HepG2 (cell line): ENCODE data around the gene C5orf24. TPM values are rescaled to one million over a fixed set of nuclear protein-coding genes. Genes with fewer than 3 reads are reported as not detected.
A peak's percentile ranks its signal among the peaks of the same experiment; 100 is the strongest.

Experiments
- ADNP ChIP-seq: sonication (generic); formaldehyde crosslinking; IDR thresholded peaks from 2 replicates; pipeline ENCODE4 v1.4.0; 2020; ENCODE audit warnings: missing genetic modification reagents
- ATAD3A ChIP-seq: sonication (generic); formaldehyde crosslinking; IDR thresholded peaks from 2 replicates; pipeline ENCODE4 v1.4.0; 2020; ENCODE audit warnings: missing genetic modification reagents
- FOXA3 ChIP-seq: IDR thresholded peaks from 2 replicates; pipeline ENCODE4 v1.6.1; 2016; ENCODE audit warnings: missing genetic modification reagents, missing compliant biosample characterization
- GATAD2A ChIP-seq: IDR thresholded peaks from 2 replicates; pipeline ENCODE4 v1.6.1; 2016
- MXI1 ChIP-seq: IDR thresholded peaks from 3 replicates; pipeline ENCODE4 v1.6.1; 2012; ENCODE audit warnings: low read depth, low read length, inconsistent platforms, borderline replicate concordance
- PAX8 ChIP-seq: sonication (generic); formaldehyde crosslinking; IDR thresholded peaks from 2 replicates; pipeline ENCODE4 v1.8.0; 2022; ENCODE audit warnings: mild to moderate bottlenecking, missing genetic modification reagents, borderline replicate concordance
- SAP130 ChIP-seq: IDR thresholded peaks from 2 replicates; pipeline ENCODE4 v1.6.1; 2016; ENCODE audit warnings: low read depth
- ZNF766 ChIP-seq: sonication (generic); formaldehyde crosslinking; IDR thresholded peaks from 2 replicates; pipeline ENCODE4 v1.5.0; 2020; ENCODE audit warnings: missing genetic modification reagents, borderline replicate concordance
- ZNF780A ChIP-seq: sonication (generic); formaldehyde crosslinking; IDR thresholded peaks from 2 replicates; pipeline ENCODE4 v1.8.0; 2022; ENCODE audit warnings: mild to moderate bottlenecking, missing genetic modification reagents, moderate library complexity
- polyA plus RNA-seq, 8 experiments: library from polyadenylated mRNA; depleted of rRNA in 3 of 8; stranded (reverse) in 7 of 8; unstranded in 1 of 8; fragments of >200 nt; fragmentation: Illumina TruSeq in 4 of 8; extraction: Trizol in 4 of 8; gene quantifications; 2 replicates each; pipeline versions ENCODE4 v1.2.1 to v1.2.3, GENCODE V29; 2011 to 2016; ENCODE audit warnings: low read depth in 4 of 8, missing spikeins in 1 of 8, mixed read lengths in 1 of 8; ENCODE audit not compliant: insufficient read depth in 1 of 8
- total RNA-seq, 5 experiments: library from RNA; depleted of rRNA; stranded (reverse); fragments of >200 nt; fragmentation: Illumina TruSeq; extraction: Trizol; gene quantifications; 2 replicates each; pipeline ENCODE4 v1.2.3, GENCODE V29; 2016; ENCODE audit warnings: low read depth in 1 of 5
- TF ChIP-seq, protein P1 (sequence below): sonication (generic); formaldehyde crosslinking; IDR thresholded peaks from 2 replicates; pipeline ENCODE4 v1.4.0; 2020; ENCODE audit warnings: mild to moderate bottlenecking, missing genetic modification reagents
- TF ChIP-seq, protein P2 (sequence below): sonication (generic); formaldehyde crosslinking; IDR thresholded peaks from 2 replicates; pipeline ENCODE4 v1.4.0; 2020; ENCODE audit warnings: mild to moderate bottlenecking, missing genetic modification reagents
- TF ChIP-seq, protein P3 (sequence below), 2 experiments: fragments of 450-650 bp in 1 of 2; sonication (generic) in 1 of 2; formaldehyde crosslinking; IDR thresholded peaks; 2 replicates each; pipeline versions ENCODE4 v1.5.0 to v1.8.0; 2020 to 2022; ENCODE audit warnings: mild to moderate bottlenecking in 1 of 2, missing genetic modification reagents in 1 of 2
- TF ChIP-seq, protein P4 (sequence below): sonication (generic); formaldehyde crosslinking; IDR thresholded peaks from 2 replicates; pipeline ENCODE4 v1.8.1; 2023; ENCODE audit warnings: missing genetic modification reagents, mild to moderate bottlenecking, borderline replicate concordance
- TF ChIP-seq, protein P5 (sequence below): sonication (generic); formaldehyde crosslinking; IDR thresholded peaks from 2 replicates; pipeline ENCODE4 v1.4.0; 2020; ENCODE audit warnings: missing genetic modification reagents, borderline replicate concordance

Gene C5orf24
- total and polyA plus RNA-seq, 2 of the 13 experiments (the other 11 are each of a cell fraction or from before 2014, with no cell fraction given): 34.6 to 41.5 TPM

DNA sequence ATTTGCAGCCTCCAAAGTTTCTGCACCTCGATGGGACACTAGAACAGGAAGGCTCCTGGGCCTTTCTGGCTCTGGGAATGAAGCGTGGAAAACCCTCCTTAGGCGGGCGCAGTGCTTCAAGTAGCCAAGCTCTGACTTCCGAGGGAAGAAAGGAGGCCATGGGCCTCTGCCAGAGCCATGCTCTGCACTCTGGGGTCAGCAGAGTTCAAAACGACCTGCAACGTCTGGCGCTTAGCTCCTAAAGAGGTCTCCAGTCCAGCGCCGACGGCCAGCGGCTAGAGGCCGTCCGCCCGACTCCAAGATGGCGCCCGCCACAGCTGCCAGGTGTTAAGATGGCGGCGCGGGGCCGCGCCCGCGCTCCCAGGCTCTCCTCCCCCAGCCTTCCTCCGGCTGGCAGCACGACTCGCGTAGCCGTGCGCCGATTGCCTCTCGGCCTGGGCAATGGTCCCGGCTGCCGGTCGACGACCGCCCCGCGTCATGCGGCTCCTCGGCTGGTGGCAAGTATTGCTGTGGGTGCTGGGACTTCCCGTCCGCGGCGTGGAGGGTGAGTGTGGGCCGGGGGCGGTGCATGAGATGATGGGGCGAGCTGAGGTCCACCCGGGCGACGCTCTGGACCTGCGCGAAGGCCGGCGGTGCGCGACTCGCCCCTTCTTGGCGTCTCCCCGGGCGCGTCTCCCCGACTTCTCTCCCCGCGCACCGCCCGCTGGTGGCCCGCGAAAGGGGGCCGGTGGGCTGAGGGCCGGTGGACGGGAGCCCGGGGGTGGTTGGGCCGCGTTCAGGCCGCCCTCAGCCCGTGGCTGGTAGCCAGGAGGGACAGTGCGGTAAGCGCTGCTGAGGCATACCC lies 28.4 kb downstream of the C5orf24 start, which contains the start of gene TXNDC15 (continued):
- TF ChIP-seq, protein P1, sequence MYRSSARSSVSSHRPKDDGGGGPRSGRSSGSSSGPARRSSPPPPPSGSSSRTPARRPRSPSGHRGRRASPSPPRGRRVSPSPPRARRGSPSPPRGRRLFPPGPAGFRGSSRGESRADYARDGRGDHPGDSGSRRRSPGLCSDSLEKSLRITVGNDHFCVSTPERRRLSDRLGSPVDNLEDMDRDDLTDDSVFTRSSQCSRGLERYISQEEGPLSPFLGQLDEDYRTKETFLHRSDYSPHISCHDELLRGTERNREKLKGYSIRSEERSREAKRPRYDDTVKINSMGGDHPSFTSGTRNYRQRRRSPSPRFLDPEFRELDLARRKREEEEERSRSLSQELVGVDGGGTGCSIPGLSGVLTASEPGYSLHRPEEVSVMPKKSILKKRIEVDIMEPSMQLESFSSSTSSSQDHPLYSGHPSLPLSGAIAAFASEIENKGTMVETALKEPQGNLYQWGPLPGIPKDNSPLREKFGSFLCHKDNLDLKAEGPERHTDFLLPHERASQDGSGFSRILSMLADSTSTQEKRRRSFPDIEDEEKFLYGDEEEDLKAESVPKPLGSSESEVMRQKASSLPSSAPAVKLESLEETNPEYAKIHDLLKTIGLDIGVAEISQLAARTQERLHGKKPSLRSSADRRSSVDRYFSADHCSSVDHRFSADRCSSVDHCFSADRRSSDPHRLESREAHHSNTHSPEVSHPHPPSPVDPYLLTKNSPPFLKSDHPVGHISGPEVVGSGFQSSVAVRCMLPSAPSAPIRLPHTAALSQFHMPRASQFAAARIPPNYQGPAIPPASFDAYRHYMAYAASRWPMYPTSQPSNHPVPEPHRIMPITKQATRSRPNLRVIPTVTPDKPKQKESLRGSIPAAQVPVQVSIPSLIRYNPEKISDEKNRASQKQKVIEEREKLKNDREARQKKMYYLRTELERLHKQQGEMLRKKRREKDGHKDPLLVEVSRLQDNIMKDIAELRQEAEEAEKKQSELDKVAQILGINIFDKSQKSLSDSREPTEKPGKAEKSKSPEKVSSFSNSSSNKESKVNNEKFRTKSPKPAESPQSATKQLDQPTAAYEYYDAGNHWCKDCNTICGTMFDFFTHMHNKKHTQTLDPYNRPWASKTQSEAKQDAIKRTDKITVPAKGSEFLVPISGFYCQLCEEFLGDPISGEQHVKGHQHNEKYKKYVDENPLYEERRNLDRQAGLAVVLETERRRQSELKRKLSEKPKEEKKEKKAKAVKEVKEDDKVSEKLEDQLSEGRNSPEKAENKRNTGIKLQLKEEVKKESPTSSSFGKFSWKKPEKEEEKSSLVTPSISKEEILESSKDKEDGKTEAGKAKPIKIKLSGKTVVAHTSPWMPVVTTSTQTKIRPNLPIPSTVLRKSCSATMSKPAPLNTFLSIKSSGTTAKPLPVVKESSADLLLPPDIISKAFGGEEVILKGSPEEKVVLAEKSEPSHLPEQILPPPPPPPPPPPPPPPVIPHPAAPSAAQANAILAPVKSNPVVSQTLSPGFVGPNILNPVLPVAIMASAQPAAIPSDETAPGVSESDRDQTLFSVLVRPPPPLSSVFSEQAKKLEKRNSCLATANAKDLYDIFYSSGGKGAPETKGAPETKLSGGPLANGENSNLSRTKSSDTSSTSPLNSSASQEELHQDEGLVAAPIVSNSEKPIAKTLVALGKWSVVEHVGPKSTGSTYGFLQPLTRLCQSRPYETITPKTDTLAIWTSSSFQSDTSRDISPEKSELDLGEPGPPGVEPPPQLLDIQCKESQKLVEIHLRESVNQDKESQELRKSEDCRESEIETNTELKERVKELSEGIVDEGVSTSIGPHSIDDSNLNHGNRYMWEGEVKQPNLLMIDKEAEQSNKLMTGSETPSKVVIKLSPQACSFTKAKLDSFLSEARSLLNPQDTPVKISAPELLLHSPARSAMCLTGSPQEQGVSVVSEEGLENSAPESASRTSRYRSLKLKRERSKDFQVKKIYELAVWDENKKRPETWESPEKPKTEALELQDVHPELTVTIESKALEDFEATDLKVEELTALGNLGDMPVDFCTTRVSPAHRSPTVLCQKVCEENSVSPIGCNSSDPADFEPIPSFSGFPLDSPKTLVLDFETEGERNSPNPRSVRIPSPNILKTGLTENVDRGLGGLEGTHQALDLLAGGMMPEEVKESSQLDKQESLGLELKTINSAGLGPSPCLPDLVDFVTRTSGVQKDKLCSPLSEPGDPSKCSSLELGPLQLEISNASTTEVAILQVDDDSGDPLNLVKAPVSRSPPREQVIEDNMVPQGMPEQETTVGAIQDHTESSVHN (CRISPR knock-in tag): peak; percentile 94
- TF ChIP-seq ATAD3A: peak; percentile 85; the same call in 1 of the 2 replicates
- peak; percentile 93 for TF ChIP-seq ZNF766 (CRISPR knock-in tag)
- TF ChIP-seq MXI1: no peak; the same call in 2 of the 3 replicates
- TF ChIP-seq, protein P2, sequence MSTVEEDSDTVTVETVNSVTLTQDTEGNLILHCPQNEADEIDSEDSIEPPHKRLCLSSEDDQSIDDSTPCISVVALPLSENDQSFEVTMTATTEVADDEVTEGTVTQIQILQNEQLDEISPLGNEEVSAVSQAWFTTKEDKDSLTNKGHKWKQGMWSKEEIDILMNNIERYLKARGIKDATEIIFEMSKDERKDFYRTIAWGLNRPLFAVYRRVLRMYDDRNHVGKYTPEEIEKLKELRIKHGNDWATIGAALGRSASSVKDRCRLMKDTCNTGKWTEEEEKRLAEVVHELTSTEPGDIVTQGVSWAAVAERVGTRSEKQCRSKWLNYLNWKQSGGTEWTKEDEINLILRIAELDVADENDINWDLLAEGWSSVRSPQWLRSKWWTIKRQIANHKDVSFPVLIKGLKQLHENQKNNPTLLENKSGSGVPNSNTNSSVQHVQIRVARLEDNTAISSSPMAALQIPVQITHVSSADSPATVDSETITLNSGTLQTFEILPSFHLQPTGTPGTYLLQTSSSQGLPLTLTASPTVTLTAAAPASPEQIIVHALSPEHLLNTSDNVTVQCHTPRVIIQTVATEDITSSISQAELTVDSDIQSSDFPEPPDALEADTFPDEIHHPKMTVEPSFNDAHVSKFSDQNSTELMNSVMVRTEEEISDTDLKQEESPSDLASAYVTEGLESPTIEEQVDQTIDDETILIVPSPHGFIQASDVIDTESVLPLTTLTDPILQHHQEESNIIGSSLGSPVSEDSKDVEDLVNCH (CRISPR knock-in tag): no peak
- peak; percentile 81; the same call in 1 of the 2 replicates for TF ChIP-seq ZNF780A (CRISPR knock-in tag)
- 0 out of 2 replicates have a peak, but pooled peaks have one; percentile 83 for TF ChIP-seq PAX8 (CRISPR knock-in tag)
- no peak for TF ChIP-seq ADNP
- TF ChIP-seq SAP130: peak; percentile 77
- TF ChIP-seq, protein P3, sequence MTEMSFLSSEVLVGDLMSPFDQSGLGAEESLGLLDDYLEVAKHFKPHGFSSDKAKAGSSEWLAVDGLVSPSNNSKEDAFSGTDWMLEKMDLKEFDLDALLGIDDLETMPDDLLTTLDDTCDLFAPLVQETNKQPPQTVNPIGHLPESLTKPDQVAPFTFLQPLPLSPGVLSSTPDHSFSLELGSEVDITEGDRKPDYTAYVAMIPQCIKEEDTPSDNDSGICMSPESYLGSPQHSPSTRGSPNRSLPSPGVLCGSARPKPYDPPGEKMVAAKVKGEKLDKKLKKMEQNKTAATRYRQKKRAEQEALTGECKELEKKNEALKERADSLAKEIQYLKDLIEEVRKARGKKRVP (CRISPR knock-in tag; IDR thresholded peaks at IDR 0.05): no peak; a peak in 1 of 4 replicates
- TF ChIP-seq FOXA3: peak; percentile 49
- TF ChIP-seq GATAD2A: no peak; the same call in 1 of the 2 replicates
- TF ChIP-seq, protein P4, sequence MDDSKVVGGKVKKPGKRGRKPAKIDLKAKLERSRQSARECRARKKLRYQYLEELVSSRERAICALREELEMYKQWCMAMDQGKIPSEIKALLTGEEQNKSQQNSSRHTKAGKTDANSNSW (CRISPR knock-in tag): no peak; the same call in 1 of the 2 replicates
- TF ChIP-seq, protein P5, sequence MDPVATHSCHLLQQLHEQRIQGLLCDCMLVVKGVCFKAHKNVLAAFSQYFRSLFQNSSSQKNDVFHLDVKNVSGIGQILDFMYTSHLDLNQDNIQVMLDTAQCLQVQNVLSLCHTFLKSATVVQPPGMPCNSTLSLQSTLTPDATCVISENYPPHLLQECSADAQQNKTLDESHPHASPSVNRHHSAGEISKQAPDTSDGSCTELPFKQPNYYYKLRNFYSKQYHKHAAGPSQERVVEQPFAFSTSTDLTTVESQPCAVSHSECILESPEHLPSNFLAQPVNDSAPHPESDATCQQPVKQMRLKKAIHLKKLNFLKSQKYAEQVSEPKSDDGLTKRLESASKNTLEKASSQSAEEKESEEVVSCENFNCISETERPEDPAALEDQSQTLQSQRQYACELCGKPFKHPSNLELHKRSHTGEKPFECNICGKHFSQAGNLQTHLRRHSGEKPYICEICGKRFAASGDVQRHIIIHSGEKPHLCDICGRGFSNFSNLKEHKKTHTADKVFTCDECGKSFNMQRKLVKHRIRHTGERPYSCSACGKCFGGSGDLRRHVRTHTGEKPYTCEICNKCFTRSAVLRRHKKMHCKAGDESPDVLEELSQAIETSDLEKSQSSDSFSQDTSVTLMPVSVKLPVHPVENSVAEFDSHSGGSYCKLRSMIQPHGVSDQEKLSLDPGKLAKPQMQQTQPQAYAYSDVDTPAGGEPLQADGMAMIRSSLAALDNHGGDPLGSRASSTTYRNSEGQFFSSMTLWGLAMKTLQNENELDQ (CRISPR knock-in tag): no peak
